Middle frontal gyrus (tissue), 1 donor: ENCODE data around the gene CPT1A.
A peak's percentile ranks its signal among the peaks of the same experiment; 100 is the strongest.

Experiments
- DNase-seq: peaks from one replicate; pipeline ENCODE4 v3.0.0-alpha.2; 2015; ENCODE audit warnings: low spot score; ENCODE audit errors: extremely low spot score

CPT1A gene

GRCh38 chr11:68854273-68854958 is 12.7 kb upstream of the CPT1A start:
- DNase-seq, result no peak

GRCh38 chr11:68852628-68853027 is 10.9 kb upstream of the CPT1A start:
- no peak for DNase-seq

DNA sequence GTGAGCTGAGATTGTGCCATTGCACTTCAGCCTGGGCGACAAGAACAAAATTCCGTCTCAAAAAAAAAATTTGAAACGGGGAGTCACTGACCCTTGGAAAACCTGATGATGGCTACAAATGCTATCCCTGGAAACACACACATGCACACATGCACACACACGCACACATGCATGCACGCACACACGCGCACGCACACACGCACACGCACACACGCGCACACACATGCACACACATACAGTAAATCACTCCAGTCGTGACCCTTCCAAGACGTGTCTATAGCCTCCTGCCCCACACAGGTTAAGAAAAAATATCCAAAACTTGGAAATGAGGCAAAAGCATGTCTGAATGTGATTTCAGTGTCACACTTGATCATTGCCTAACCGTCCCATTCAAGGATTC is 6.7 kb upstream of the CPT1A start:
- no peak for DNase-seq

DNA sequence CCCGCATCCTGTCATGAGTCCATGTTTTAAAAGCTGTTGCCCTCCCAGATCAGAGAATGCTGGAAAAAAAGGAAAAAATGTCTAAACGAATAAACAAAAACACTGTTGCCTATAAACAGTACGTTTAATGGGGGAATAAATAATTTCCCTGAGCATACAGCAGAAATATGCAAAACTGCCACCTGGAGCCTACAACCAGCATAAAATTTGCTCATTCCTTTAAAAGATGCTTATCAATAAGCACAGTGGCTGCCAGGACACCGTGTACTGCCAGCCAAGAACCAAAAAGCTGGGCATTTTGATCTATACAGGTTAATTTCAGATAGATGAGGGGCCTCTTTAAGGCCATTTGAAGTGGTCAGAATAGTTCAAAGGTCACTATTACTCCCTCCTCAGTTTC is 5.7 kb upstream of the CPT1A start:
- no peak for DNase-seq

DNA sequence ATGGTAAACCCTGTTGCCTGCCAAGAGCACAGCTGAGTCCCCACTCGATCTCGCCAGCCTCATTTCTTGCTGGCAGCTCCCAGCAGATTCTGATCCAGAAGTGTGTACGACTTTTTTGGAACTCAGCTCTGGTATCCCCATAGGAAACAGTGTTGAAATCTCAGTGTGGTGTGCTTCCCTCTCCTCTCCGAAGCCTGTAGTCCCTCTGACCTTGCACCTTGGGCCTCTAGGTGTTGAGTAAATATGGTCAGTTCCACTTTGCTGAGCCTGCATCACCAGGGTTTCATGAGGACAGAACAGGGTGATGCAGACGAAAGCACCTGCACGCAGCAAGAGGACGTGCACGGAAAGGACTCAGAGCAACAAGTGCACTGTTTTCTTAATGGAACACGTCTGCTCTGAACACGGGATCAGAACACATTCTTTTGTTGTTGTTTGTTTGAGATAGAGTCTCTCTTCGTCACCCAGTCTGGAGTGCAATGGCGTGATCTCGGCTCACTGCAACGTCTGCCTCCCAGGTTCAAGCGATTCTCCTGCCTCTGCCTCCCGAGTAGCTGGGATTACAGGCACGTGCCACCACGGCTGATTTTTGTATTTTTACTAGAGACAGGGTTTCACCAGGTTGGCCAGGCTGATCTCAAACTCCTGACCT is 3.8 kb upstream of the CPT1A start:
- no peak for DNase-seq

DNA sequence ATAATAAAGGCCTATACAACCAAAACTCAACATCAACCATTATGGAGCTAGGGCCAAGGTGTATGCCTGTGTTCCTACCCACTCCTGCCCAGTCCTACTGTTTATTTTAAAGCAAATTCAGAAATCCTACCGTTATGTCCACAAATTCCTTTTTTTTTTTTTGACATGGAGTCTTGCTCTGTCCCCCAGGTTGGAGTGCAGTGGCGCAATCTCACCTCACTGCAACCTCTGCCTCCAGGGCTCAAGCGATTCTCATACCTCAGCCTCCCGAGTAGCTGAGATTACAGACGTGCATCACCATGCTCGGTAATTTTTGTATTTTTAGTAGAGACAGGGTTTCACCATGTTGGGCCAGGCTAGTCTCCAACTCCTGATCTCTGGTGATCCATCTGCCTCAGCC is 3.1 kb upstream of the CPT1A start:
- DNase-seq, result no peak

DNA sequence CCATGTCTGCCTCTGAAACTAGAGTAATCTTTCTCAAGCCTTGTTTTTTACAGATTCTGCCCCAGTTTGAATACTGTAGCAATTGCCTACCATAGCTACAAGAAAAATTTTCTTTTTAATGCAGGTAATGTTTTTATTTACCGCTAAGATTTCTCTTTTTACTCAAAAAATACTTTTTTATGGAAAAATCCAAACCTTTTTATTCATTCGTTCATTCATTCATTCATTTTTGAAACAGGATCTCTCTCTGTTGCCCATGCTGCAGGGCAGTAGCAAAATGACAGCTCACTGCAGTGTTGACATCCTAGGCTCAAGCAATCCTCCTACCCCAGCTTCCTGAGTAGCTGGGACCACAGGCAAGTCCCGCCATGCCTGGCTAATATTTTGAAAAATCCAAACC is 2.7 kb upstream of the CPT1A start:
- DNase-seq, result no peak

DNA sequence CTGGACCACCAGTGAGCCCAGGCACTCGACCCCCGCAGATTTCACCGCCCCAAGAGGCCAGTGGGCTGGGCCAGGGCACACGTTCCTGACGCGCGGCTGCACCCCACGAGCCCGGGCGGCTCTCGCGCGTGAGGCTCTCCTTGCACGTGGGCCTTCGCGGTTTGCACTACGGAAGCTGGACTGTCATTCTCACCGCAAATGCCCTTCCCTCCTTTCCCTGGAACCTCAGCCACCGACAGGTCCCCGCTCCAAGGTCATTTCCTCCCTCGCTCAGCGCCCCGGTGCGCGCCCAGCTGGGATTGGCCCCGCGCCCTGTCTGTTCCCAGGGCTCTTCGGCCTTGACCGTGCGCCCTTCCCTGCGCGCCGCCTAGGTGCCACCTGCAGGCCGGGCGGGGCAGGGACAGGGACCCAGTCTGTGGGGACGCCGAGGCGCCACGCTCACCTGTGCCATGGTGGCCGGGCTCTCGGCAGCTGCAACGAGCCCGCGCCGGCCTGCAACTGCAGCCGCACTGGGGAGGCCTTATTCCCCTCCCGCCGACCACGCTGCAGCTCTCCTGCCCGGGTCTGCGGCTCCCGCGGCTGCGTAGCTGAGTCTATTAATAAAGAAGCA is 2.1 kb upstream of the CPT1A start:
- no peak for DNase-seq

GRCh38 chr11:68843052-68843561 is 1.4 kb upstream of the CPT1A start:
- no peak for DNase-seq

GRCh38 chr11:68842427-68843051 is 823 bp upstream of the CPT1A start:
- DNase-seq, result no peak

DNA sequence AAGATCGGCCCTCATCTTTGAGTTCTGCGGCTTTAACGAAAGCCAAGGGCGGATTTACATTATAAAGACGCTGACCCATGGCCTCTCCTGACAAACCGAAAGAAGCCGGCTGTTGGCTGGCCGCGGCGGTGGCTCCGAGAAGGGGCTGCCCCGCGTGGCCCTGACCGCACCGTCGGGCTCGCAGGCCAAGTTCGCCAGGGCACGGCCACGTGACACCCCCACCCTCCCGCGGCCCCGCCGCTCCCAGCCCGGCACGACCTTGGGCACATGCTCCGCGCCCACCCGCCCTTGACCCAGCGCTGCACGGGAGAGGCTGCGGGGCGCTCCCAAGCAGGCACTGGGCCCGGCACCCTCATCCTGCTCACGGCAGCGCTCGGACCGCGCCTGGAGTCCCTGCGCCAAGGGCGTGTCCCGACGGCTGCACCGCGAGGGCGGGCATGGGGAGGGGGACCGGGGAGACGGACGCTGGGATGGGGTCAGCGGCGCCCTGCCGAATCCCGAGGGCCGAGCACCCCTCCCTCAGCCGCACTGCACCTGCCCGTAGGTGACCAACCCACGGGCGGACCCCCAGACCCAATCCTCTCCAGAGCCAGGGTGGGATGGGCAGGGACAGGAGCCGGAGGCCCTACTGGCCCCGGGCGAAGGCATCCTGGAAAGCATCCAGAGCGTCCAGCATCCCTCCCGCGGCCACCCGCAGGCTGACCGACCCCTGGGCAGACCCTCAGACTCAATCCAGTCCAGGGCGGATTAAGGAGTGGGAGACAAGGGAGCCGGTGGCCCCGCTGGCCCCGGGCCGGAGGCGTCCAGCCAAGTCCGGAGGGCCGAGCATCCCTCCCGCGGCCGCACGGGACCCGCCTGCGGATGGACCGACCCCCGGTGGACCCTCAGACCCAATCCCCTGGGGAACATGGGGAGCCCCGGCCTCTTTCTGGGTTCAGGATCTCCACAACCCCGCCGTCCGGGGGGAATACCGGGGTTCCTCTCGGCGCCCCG is 759 bp downstream of the CPT1A start:
- DNase-seq, result no peak

- no peak for DNase-seq
Measured at GRCh38 chr11:68839911-68840641, 1.6 kb downstream of the CPT1A start.

DNA sequence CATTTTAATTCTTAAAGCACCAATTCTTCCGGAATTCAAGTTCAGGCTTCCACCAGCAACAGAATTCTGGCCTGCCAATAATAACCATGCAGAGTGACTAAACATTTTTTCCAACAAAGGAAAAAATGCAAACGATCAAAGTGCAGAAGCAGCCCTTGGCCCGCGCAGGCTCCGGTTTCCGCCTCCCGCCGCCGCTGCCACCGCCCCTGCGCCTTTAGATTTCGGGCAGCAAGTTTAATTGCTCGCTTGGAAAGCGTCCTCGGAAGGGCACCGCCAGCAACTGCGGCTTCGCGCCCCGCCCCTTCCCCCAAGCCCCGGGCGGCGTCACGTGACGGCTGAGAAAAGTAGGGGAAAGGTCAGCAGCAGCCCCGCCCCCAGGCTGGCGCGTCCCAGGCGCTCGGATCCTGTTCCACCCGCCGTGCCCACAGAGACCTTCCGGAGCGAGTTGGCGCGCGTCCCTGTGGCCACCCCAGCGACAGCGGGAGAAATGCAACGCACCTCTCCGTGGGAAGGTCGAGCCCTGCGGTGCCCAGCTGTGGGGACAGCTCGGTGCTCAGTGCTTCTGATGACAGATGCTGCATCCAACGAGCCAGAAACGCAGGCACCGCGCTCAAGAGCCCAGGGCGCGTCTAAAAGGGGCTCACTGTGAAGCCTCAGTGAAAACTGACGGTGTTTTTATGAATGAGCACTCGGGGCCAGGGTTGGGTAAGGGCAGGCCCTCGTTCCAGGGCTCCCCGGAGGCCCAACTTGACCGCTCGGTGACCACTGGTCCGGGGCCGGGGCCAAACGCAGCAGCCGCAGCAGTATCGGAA is 2.5 kb downstream of the CPT1A start:
- peak; percentile 47 for DNase-seq

DNA sequence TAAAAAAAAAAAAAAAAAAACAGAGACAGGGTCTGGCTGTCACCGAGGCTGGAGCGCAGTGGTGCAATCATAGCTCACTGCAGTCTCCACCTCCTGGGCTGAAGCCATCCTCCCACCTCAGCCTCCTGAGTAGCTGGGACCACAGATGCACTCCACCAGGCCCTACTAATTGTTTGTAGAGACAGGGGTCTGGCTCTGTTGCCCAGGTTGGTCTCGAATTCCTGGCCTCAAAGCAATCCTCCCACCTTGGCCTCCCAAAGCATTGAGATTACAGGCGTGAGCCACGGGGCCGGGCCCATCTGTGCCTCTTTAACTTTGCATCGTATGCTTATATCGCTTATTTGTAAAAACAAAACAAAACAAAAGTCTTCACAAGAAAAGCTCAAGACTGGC is 3.1 kb downstream of the CPT1A start:
- no peak for DNase-seq

- no peak for DNase-seq
Measured at GRCh38 chr11:68837583-68838571, 3.8 kb downstream of the CPT1A start.

DNA sequence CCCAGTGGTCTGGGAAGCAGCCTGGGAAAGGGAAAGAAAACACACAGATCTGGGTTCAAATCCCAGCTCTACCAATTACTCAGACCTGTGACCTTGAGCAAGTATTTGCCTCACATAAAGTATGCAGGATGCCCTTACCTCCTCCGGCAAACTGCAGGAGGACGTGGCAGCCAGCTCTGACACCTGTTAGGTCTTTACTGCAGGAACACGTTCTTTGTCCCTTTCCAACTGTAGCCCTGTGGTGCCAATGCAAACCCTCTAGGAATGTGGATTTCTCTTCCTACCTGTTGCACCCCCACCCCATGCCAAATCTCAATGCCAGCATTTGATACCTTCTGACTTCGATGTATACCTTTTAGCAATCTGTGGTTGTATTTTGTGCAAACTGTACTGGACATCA is 6.0 kb downstream of the CPT1A start:
- no peak for DNase-seq

DNA sequence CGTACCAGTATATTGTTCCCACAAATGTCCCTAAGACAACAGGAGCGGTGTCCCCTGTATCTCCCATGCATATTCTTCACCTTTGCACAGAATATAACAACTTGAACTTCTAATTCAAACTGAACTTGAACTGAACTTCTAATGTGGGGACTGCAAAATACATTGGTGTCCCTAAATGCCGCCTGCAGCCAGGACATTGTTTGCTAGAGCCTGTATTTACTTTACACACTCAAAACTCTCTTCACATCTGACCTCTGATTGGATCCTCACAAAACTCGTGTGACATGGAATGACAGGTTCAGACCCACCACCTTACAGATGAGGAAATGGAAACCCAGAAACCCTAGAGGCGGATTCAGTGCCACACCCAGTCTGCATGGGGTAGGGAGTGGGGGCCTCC is 6.4 kb downstream of the CPT1A start:
- no peak for DNase-seq

DNA sequence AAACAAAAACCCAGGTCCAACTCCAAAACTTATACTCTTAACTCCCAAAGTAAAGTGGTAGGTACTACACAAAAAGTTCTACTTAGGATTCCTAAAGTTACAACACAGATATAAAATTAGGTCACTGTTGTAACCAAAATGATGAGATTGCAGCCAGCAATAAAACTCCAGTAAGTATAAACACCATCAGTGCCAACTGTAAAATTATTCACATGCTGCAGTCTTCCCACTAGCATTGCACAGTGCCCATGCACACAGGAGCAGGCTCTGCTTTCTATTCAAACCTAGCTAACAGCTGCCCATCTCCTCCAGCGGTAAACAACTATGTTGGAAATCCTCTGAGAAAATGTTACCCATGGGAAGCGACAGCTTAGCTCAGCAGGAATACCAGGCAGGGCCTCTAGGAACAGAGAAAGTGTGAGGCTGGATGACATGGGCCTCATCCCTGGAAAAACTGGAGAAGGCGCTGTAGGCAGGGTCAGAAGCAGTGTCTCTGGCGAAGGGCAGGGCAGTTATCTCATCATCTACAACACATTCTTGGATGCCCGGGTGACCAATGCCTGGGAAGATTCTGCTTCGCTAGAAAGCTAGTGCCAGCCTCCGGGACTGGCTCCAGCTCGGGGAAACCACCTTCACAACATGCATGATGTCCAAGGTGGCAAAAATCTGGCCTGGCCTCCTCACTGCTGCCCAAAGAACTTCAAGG is 9.1 kb downstream of the CPT1A start:
- DNase-seq, result no peak
